ENCODE data around the gene CNN1. TPM values are rescaled to one million over a fixed set of nuclear protein-coding genes. Genes with fewer than 3 reads are reported as not detected.

The CNN1 gene
- total RNA-seq, 1 donor from 2014 or later, result 477 TPM

GRCh38 chr19:11496391-11497163 lies 42.1 kb upstream of the CNN1 start:
- Histone ChIP-seq H3K9me3 (no peaks in the 10 kb centered on the region), H3K36me3 (peaks cover 22 to 45% of the 10 kb centered on the region in 2 donors), H3K4me1 (no peaks in the 10 kb centered on the region), H3K27me3 (no peaks in the 10 kb centered on the region), H3K27ac (no peak overlapping the region), H3K4me3 (no peak overlapping the region)
- DNase-seq (ENCODE audit: low spot score in 2 of 2), result peak; percentile 17 to 82
- intact Hi-C loops (cut with DNase I), result loop anchor here (1.0 kb wide), 1 partner anchor 91 kb away; no protein-coding TSS in a partner anchor
- TF ChIP-seq, protein P1, sequence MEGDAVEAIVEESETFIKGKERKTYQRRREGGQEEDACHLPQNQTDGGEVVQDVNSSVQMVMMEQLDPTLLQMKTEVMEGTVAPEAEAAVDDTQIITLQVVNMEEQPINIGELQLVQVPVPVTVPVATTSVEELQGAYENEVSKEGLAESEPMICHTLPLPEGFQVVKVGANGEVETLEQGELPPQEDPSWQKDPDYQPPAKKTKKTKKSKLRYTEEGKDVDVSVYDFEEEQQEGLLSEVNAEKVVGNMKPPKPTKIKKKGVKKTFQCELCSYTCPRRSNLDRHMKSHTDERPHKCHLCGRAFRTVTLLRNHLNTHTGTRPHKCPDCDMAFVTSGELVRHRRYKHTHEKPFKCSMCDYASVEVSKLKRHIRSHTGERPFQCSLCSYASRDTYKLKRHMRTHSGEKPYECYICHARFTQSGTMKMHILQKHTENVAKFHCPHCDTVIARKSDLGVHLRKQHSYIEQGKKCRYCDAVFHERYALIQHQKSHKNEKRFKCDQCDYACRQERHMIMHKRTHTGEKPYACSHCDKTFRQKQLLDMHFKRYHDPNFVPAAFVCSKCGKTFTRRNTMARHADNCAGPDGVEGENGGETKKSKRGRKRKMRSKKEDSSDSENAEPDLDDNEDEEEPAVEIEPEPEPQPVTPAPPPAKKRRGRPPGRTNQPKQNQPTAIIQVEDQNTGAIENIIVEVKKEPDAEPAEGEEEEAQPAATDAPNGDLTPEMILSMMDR (IDR thresholded peaks at IDR 0.05), result peak; percentile 57 to 62 (median 61)

DNA sequence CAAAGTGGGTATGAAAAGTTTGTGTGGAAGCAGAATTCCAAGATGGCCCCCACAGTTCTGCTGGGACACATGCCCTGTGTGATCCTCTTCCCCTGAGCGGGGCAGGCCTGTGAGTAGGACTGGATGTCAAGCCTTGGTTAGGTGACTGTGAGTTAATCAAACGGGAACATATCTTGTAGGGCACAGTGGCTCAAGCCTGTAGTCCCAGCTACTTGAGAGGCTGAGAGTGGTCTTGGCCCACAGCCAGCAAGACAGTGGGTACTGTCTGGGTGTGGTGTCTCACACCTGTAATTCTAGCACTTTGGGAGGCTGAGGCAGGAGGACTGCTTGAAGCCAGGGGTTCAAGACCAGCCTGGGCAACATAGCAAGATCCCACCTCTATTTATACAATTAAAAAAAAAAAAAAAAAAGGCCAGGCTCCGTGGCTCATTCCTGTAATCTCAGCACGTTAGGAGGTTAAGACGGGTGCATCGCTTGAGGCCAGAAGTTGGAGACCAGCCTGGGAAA lies 39.4 kb upstream of the CNN1 start:
- no peak for DNase-seq (ENCODE audit: low spot score in 2 of 2)
- TF ChIP-seq, protein P1 (IDR thresholded peaks at IDR 0.05), result no peak
- H3K9me3 ChIP-seq, result no peaks in the 10 kb centered on the region
- H3K4me1 ChIP-seq, result no peaks in the 10 kb centered on the region
- peaks cover 14 to 25% of the 10 kb centered on the region in 2 donors for H3K36me3 ChIP-seq
- intact Hi-C loops (cut with DNase I), result no loop called here
- H3K27me3 ChIP-seq, result no peaks in the 10 kb centered on the region
- no peak overlapping the region for H3K4me3 ChIP-seq
- no peak overlapping the region for H3K27ac ChIP-seq

DNA sequence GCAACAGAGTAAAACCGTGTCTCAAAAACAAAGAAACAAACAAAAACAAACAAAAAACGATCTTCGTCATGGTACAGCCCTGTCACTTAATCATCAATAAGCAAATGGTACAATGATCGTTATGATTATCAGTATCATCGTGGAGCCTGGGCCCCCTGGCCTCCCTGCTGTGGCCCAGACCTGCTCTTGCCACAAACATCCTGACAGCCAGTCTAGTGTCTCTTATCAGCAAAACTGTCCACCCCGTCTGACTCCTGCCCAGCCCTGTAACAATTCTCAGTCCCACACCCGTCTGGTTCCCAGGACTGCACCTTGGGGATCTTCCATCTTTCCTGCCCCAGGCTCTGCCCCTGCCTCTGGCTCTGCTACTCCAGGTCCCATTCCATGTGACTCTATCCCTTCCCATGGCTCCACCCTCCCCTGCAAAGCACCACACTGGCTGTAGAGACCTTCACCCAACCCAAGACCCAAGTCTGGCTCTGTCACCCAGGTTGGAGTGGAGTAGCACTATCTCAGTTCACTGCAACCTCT lies 38.7 kb upstream of the CNN1 start:
- Histone ChIP-seq H3K27ac (no peak overlapping the region), H3K4me1 (peaks cover 2 to 3% of the 10 kb centered on the region in 2 donors), H3K9me3 (no peaks in the 10 kb centered on the region), H3K4me3 (no peak overlapping the region), H3K36me3 (peaks cover 12 to 19% of the 10 kb centered on the region in 2 donors), H3K27me3 (no peaks in the 10 kb centered on the region)
- no peak for DNase-seq (ENCODE audit: low spot score in 2 of 2)
- intact Hi-C loops (cut with DNase I), result no loop called here
- TF ChIP-seq, protein P1 (IDR thresholded peaks at IDR 0.05), result no peak

DNA sequence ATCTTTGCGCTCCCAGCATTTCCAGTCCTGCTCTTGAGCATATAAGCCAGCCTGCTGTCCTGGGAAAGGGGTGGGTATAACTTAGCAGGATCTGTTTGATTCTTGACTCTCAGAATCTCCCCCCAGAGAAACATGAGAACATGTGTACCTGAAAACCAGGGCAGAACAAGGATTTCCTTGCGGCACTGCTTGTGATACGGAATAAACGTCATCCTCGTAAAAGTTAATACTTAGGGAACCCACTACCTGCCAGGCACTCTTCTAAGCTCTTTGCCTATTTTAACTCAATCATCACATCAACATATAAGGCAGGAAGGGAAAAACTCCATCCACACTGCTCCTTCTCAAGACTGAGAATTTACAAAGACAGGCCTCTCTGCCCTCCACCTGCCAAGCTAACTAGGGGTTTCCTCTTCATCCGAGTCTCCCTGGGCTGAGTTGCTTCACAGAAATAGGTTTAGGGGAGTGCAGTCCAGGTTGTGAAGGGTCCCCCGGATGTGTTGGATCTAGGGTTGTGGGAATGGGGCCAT lies 34.1 kb upstream of the CNN1 start:
- H3K4me3 ChIP-seq, result peak overlapping the region; percentile 84 to 94

DNA sequence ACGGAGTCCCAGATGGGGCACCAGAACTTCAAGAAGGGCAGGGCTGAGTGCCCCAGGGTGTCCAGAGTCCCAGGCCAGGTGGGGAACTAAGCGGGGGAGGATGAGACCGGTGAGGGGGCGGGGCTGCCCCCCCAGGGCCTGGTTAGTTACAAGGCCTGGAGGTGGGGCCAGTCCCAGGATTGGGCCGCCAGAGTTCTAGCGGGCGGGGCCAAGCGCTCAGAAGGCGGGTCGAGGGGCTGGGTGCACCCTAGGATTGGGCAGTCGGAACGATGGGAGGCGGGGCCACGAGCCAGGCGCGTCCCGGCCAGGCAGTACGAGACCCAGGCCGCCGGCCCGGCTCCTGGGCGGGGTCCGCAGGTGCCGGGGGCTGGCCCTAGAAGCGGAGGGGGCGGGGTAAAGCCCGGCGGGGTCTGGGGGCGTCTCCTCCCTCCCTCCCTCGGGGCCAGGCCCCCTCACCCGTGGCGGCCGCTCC lies 33.6 kb upstream of the CNN1 start:
- Histone ChIP-seq H3K27me3 (no peaks in the 10 kb centered on the region), H3K36me3 (no peaks in the 10 kb centered on the region), H3K9me3 (no peaks in the 10 kb centered on the region), H3K27ac (peak overlapping the region; percentile 95 to 97), H3K4me1 (peaks cover 2 to 6% of the 10 kb centered on the region in 2 donors), H3K4me3 (peak overlapping the region; percentile 84 to 94)
- TF ChIP-seq, protein P1 (IDR thresholded peaks at IDR 0.05), result no peak
- intact Hi-C loops (cut with DNase I), result loop anchor here (1.0 to 5.0 kb wide), 4 partner anchors 24 to 123 kb away; partner anchors contain the start of genes ECSIT, EPOR, ODAD3 and PRKCSH
- peak; percentile 93 to 98 for DNase-seq (ENCODE audit: low spot score in 2 of 2)

More for the DNA sequence above, 34.1 kb upstream of the CNN1 start:
- Histone ChIP-seq H3K27me3 (no peaks in the 10 kb centered on the region), H3K27ac (peak overlapping the region; percentile 95 to 97), H3K36me3 (no peaks in the 10 kb centered on the region), H3K4me1 (peaks cover 2 to 6% of the 10 kb centered on the region in 2 donors), H3K9me3 (no peaks in the 10 kb centered on the region)
- no peak for DNase-seq (ENCODE audit: low spot score in 2 of 2)
- intact Hi-C loops (cut with DNase I), result loop anchor here (1.0 to 5.0 kb wide), 4 partner anchors 25 to 122 kb away; partner anchors contain the start of genes ECSIT, EPOR, ODAD3 and PRKCSH
- TF ChIP-seq, protein P1 (IDR thresholded peaks at IDR 0.05), result no peak
